NCI-H748 (cell line): ENCODE data around the gene NDUFA11.
"Not testable (repeated sequence)": the region's sequence is repeated elsewhere in the genome, so short reads cannot be mapped to it uniquely, and the experiment has no call there.

Source experiments
- DNase-seq: peaks from one replicate; lab custom pipeline; 2025; ENCODE audit not compliant: unreplicated experiment; lab: John Stamatoyannopoulos, UW

The NDUFA11 gene

DNA sequence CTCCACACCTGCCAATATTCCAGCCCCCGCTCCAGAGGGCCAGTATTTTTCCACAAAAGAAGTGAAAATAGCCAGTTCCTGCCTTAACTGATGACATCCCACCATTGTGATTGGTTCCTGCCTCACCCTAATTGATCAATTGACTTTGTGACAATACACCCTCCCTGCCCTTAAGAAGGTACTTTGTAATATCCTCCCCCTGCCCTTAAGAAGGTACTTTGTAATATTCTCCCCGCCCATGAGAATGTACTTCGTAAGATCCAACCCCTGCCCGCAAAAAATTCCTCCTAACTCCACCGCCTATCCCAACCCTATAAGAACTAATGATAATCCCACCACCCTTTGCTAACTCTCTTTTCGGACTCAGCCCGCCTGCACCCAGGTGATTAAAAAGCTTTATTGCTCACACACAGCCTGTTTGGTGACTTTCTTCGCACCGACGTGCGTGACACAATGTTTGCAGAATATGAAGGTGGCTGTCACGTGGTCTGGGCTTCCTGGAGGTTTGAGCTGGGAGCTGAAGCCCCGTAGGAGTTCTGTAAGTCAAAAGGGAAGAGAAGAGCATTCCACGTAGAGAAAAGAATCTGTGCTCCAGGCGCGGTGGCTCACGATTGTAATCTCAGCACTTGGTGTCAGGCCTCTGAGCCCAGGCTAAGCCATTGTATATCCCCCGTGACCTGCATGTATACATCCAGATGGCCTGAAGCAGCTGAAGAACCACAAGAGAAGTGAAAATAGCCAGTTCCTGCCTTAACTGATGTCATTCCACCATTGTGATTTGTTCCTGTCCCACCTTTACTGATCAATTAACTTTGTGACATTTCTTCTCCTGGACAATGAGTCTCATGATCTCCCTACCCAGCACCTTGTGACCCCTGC lies 46.1 kb downstream of the NDUFA11 start:
- DNase-seq, result no peak

DNA sequence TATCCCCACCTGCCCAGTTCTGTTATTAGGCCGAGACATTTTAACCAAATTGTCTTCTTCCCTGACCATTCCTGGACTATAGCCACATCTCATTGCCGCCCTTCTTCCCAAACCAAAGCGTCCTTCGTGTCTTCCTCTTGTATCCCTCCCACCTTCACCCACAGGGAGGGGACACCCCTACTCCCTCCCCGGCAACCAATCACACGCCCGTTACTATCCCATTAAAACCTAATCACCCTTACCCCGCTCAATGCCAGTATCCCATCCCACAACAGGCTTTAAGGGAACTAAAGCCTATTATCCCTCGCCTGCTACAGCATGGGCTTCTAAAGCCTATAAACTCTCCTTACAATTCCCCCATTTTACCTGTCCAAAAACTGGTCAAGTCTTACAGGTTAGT lies 48.4 kb downstream of the NDUFA11 start:
- DNase-seq, result not testable (repeated sequence)

DNA sequence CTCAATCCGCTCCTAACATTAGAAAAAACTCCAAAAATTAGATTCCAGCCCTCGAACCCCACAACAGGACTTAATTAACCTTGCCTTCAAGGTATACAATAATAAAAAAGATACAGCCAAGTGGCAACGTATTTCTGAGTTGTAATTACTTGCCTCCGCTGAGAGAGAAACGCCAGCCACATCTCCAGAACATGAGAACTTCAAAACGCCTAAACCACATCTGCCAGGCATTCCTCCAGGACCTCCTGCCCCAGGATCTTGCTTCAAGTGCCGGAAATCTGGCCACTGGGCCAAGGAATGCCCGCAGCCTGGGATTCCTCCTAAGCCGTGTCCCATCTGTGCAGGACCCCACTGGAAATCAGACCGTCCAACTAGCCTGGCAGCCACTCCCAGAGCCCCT lies 49.5 kb downstream of the NDUFA11 start:
- not testable (repeated sequence) for DNase-seq

DNA sequence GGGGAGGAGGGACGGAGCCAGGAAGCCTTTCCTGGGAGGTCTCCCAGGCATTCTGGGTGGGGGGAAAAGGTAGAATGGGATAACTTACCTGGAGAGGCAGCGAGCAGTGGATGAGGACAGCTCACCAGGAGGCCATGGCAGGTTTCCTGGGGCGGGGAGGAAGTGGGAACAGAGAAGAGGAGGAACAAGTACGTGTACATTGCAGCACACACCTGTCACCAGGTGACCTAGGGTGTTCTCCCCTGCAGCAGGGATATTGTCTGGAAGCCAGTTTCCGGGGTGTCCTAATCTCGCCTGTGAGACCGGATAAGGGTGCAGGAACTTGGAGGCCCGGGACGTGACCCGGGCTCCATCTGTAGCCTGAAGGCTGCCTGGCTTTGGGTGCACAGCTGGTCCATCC lies 52.3 kb downstream of the NDUFA11 start, which contains the start of gene FUT3:
Gene FUT3 (minus strand): TSS at position 148 of the 400 bp plus-strand sequence.
- no peak for DNase-seq

DNA sequence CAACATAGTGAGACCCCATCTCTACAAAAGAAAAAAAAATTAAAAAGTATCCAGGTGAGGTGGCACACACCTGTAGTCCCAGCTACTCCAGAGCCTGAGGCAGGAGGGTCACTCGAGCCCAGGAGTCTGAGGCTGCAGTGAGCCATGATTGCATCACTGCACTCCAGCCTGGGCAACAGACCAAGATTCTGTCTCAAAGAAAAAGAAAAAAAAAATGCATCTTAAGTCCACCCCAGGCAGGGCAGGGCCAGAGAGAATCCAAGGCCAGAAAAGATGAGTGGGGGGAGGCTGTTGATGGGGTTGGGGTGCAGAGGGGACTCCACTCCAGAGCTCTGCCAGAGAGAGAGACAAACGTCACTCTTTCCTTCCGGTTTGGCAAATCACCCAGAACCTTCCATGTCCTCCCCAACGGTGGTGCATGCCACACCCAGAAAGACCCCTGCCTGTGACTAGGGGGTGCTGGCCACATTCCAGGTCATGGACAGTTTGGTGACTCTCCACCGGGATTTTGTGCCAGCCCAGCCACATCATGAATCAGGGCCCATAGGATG lies 52.8 kb downstream of the NDUFA11 start:
- no peak for DNase-seq

DNA sequence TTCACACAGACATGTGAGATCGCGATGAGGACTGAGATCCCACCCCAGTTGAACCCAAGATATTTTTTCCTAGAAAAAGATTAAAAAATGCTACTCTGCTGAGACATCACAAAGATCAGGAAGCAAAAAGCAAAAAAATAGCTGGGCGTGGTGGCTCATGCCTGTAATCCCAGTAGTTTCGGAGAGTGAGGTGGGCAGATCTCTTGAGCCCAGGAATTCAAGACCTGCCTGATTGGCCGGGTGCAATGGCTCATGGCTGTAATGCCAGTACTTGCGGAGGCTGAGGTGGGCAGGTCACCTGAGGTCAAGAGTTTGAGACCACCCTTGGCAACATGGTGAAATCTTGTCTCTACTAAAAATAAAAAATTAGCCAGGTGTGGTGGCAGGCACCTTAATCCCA lies 53.4 kb downstream of the NDUFA11 start:
- no peak for DNase-seq

DNA sequence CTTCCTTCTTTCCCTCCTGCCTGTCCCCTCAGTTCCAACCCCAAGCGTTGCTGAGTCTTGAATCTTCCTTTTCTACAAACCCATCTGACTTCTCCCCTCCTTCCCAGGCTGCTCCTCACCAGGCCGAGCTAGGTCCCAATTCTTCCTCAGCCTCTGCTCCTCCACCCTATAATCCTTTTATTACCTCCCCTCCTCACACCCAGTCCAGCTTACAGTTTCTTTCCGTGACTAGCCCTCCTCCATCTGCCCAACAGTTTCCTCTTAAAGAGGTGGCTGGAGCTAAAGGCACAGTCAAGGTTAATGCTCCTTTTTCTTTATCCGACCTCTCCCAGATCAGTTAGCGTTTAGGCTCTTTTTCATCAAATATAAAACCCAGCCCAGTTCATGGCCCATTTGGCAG lies 55.0 kb downstream of the NDUFA11 start:
- DNase-seq, result not testable (repeated sequence)

DNA sequence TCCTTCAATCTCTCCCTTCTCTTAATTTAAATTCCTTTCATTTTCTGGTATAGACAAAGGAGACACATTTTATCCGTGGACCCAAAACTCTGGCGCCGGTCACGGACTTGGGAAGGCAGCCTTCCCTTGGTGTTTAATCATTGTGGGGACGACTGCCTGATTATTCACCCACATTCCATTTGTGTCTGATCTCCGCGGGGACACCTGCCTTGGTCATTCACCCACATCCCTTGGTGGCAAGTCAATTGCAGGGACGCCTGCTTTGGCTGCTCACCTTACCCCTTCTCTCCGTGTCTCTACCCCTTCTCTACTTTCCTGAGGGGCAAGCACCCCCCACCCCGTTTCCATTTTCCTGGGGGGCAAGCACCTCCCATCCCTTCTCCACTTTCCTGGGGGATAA lies 55.7 kb downstream of the NDUFA11 start:
- DNase-seq, result not testable (repeated sequence)
